IMR-90 (cell line): ENCODE measurements around the gene RANGRF. TPM values are rescaled to one million over a fixed set of nuclear protein-coding genes. Genes with fewer than 3 reads are reported as not detected.

Source experiments
- ATAC-seq: fragments of 200-7000 bp; cut with Tn5 transposase; 2 replicates; pipeline ENCODE4 v1.9.1; 2020; ENCODE audit warnings: low read depth, mild to moderate bottlenecking, moderate library complexity
- BruUV-seq: library from RNA; stranded (reverse); fragments of 400-500 nt; replicated peaks from 2 replicates; lab custom pipeline; 2021; lab: Mats Ljungman, UMichigan
- CTCF ChIA-PET: fragments of 300-600 bp; formaldehyde crosslinking; extraction: SDS; loops from one replicate; lab custom pipeline; 2021; ENCODE audit warnings: antibody characterized with exemption; lab: Yijun Ruan, JAX
- POLR2A ChIA-PET: fragments of 300-600 bp; sonication (Branson Sonifier 250); formaldehyde crosslinking; loops from one replicate; lab custom pipeline; 2022; ENCODE audit warnings: antibody characterized with exemption; ENCODE audit not compliant: unreplicated experiment; lab: Charles Lee
- DNase-seq: peaks from one replicate; pipeline ENCODE4 v3.0.0; 2013
- H2AFZ ChIP-seq: replicated peaks from 2 replicates; pipeline ENCODE3; 2013; ENCODE audit warnings: low read length, mild to moderate bottlenecking; ENCODE audit not compliant: poor library complexity
- H2AK5ac ChIP-seq: 2 replicates; pipeline ENCODE4 v1.6.1; 2013; ENCODE audit warnings: low read depth, low read length, inconsistent platforms
- H2AK9ac ChIP-seq: replicated peaks from 2 replicates; pipeline ENCODE3; 2013; ENCODE audit warnings: mild to moderate bottlenecking, low read depth, low read length, moderate library complexity; ENCODE audit not compliant: poor library complexity
- H2BK120ac ChIP-seq: 2 replicates; pipeline ENCODE4 v1.6.1; 2013; ENCODE audit warnings: low read depth, low read length, inconsistent platforms
- H2BK15ac ChIP-seq: 3 replicates; pipeline ENCODE4 v1.6.1; 2013; ENCODE audit warnings: low read depth, low read length, inconsistent platforms
- H2BK20ac ChIP-seq: 2 replicates; pipeline ENCODE4 v1.6.1; 2013; ENCODE audit warnings: low read depth, mild to moderate bottlenecking, inconsistent platforms, low read length, moderate library complexity
- H2BK5ac ChIP-seq: 2 replicates; pipeline ENCODE4 v1.6.1; 2013; ENCODE audit warnings: mild to moderate bottlenecking, low read depth, low read length, inconsistent platforms; ENCODE audit not compliant: poor library complexity, severe bottlenecking
- H3K14ac ChIP-seq: replicated peaks from 2 replicates; pipeline ENCODE4 v1.6.1; 2013; ENCODE audit warnings: low read depth, low read length, inconsistent platforms
- H3K18ac ChIP-seq: 2 replicates; pipeline ENCODE4 v1.6.1; 2013; ENCODE audit warnings: low read depth, low read length, control low read depth
- H3K23ac ChIP-seq: 2 replicates; pipeline ENCODE4 v1.6.1; 2013; ENCODE audit warnings: low read depth, low read length, inconsistent platforms
- H3K27ac ChIP-seq: 2 replicates; pipeline ENCODE4 v1.5.1; 2013; ENCODE audit warnings: mild to moderate bottlenecking, control low read depth, low read length; ENCODE audit not compliant: insufficient read depth
- H3K27me3 ChIP-seq: 2 replicates; pipeline ENCODE4 v1.6.1; 2013; ENCODE audit warnings: low read length; ENCODE audit not compliant: control insufficient read depth, insufficient read depth
- H3K36me3 ChIP-seq: 2 replicates; pipeline ENCODE4 v1.6.1; 2013; ENCODE audit warnings: low read length, mixed read lengths; ENCODE audit not compliant: control insufficient read depth, insufficient read depth
- H3K4ac ChIP-seq: 2 replicates; pipeline ENCODE4 v1.6.1; 2013; ENCODE audit warnings: low read depth, low read length, inconsistent platforms
- H3K4me1 ChIP-seq: 2 replicates; pipeline ENCODE4 v1.6.1; 2013; ENCODE audit warnings: low read length, mixed read lengths; ENCODE audit not compliant: control insufficient read depth, insufficient read depth
- H3K4me2 ChIP-seq: 2 replicates; pipeline ENCODE4 v1.6.1; 2013; ENCODE audit warnings: low read depth, mild to moderate bottlenecking, control low read depth, low read length, moderate library complexity
- H3K4me3 ChIP-seq: 2 replicates; pipeline ENCODE4 v1.5.1; 2013; ENCODE audit warnings: low read depth, mild to moderate bottlenecking, control low read depth, low read length, moderate library complexity; ENCODE audit not compliant: insufficient read depth
- H3K56ac ChIP-seq: 2 replicates; pipeline ENCODE4 v1.6.1; 2013; ENCODE audit warnings: low read length, inconsistent platforms; ENCODE audit not compliant: insufficient read depth; ENCODE audit errors: extremely low read depth
- H3K79me1 ChIP-seq, 2 experiments: 2 replicates each; pipeline ENCODE4 v1.6.1; 2013; ENCODE audit warnings: low read length in 2 of 2, inconsistent platforms in 1 of 2, low read depth in 1 of 2
- H3K9ac ChIP-seq: 2 replicates; pipeline ENCODE4 v1.6.1; 2013; ENCODE audit warnings: low read depth, low read length, control low read depth
- H3K9me1 ChIP-seq: 2 replicates; pipeline ENCODE4 v1.6.1; 2013; ENCODE audit warnings: low read length, inconsistent platforms; ENCODE audit not compliant: insufficient read depth
- H3K9me3 ChIP-seq: 2 replicates; pipeline ENCODE4 v1.6.1; 2013; ENCODE audit warnings: low read length; ENCODE audit not compliant: control insufficient read depth, insufficient read depth
- H4K20me1 ChIP-seq: 2 replicates; pipeline ENCODE4 v1.6.1; 2013; ENCODE audit warnings: low read length, inconsistent platforms; ENCODE audit not compliant: insufficient read depth
- H4K5ac ChIP-seq: 2 replicates; pipeline ENCODE4 v1.6.1; 2013; ENCODE audit warnings: mild to moderate bottlenecking, low read depth, low read length, control low read depth
- H4K8ac ChIP-seq, 2 experiments: 2 replicates each; pipeline ENCODE4 v1.6.1; 2013; ENCODE audit warnings: low read depth in 2 of 2, low read length in 2 of 2, control low read depth in 1 of 2, inconsistent platforms in 1 of 2
- H4K91ac ChIP-seq: 2 replicates; pipeline ENCODE4 v1.6.1; 2013; ENCODE audit warnings: low read depth, low read length, inconsistent platforms; ENCODE audit not compliant: insufficient read depth
- BHLHE40 ChIP-seq: fragments of 150-350 bp; IDR thresholded peaks from 2 replicates; pipeline ENCODE4 v1.6.1; 2016; ENCODE audit warnings: mild to moderate bottlenecking, low read depth, low read length
- CEBPB ChIP-seq: IDR thresholded peaks from 2 replicates; pipeline ENCODE4 v1.6.1; 2012; ENCODE audit warnings: low read depth, low read length, improper control_type of control experiment
- CTCF ChIP-seq: conservative IDR thresholded peaks from 2 replicates; pipeline ENCODE4 v1.5.1; 2012; ENCODE audit warnings: mild to moderate bottlenecking, low read depth, low read length, improper control_type of control experiment
- FOS ChIP-seq: fragments of 150-350 bp; IDR thresholded peaks from 2 replicates; pipeline ENCODE4 v1.6.1; 2016; ENCODE audit warnings: low read depth, low read length
- MAFK ChIP-seq: IDR thresholded peaks from 2 replicates; pipeline ENCODE4 v1.6.1; 2012; ENCODE audit warnings: low read depth, low read length, improper control_type of control experiment
- MAZ ChIP-seq: IDR thresholded peaks from 2 replicates; pipeline ENCODE4 v1.6.1; 2012; ENCODE audit warnings: low read depth, mild to moderate bottlenecking, low read length, improper control_type of control experiment, moderate library complexity, borderline replicate concordance
- MXI1 ChIP-seq: IDR thresholded peaks from 2 replicates; pipeline ENCODE4 v1.6.1; 2012; ENCODE audit warnings: low read depth, mild to moderate bottlenecking, low read length, moderate library complexity, borderline replicate concordance
- NFE2L2 ChIP-seq: fragments of 150-350 bp; IDR thresholded peaks from 2 replicates; pipeline ENCODE4 v1.6.1; 2016; ENCODE audit warnings: low read depth, mild to moderate bottlenecking, low read length
- POLR2A ChIP-seq: IDR thresholded peaks from 2 replicates; pipeline ENCODE4 v1.6.1; 2012; ENCODE audit warnings: mild to moderate bottlenecking, low read depth, low read length
- RAD21 ChIP-seq: IDR thresholded peaks from 2 replicates; pipeline ENCODE4 v1.6.1; 2012; ENCODE audit warnings: low read length, improper control_type of control experiment
- RCOR1 ChIP-seq: IDR thresholded peaks from 2 replicates; pipeline ENCODE4 v1.6.1; 2012; ENCODE audit warnings: mild to moderate bottlenecking, low read length, improper control_type of control experiment; ENCODE audit not compliant: insufficient replicate concordance
- RFX5 ChIP-seq: IDR thresholded peaks from 2 replicates; pipeline ENCODE4 v1.8.0; 2012; ENCODE audit warnings: low read depth, mild to moderate bottlenecking, low read length, moderate library complexity
- WGBS, 2 experiments: methylation state at CpG; one replicate each; pipeline versions ENCODE4 v1.1.5 to v1.1.7; 2013; ENCODE audit warnings: missing lambda C conversion rate in 2 of 2; ENCODE audit not compliant: insufficient read length in 1 of 2; ENCODE audit errors: extremely low coverage in 2 of 2; 5-methylcytosine and 5-hydroxymethylcytosine counted together
- dilution Hi-C: fragments of 300-500 bp; cut with HindIII; formaldehyde crosslinking; loops from one replicate; pipeline ENCODE4 v1.14.3; 2018; ENCODE audit warnings: low sequenced_read_pairs; ENCODE audit not compliant: unreplicated experiment
- in situ Hi-C: fragments of 300-500 bp; cut with MboI; formaldehyde crosslinking; loops from 3 replicates; pipeline ENCODE4 v1.14.3; 2019; ENCODE audit warnings: low sequenced_read_pairs, inconsistent platforms, mixed read lengths
- intact Hi-C: fragments of 100-400 bp; cut with micrococcal nuclease; formaldehyde crosslinking; loops from 2 replicates; pipeline ENCODE4 v1.10.0; 2022
- polyA plus RNA-seq, 3 experiments: library from polyadenylated mRNA; depleted of rRNA; stranded (reverse); fragments of >200 nt; gene quantifications; 2 replicates each; pipeline ENCODE4 v1.2.3, GENCODE V29; 2012; ENCODE audit warnings: low replicate concordance in 1 of 3
- total RNA-seq: library from RNA; depleted of rRNA; stranded (reverse); fragments of >200 nt; gene quantifications from 2 replicates; pipeline ENCODE4 v1.2.3, GENCODE V29; 2012
- TF ChIP-seq, protein P1 (sequence below): fragments of 150-350 bp; IDR thresholded peaks from 2 replicates; pipeline ENCODE4 v1.6.1; 2017; ENCODE audit warnings: mild to moderate bottlenecking, antibody characterized with exemption, low read length, low read depth

The RANGRF gene
- total and polyA plus RNA-seq, 2 of the 4 experiments (the other 2 are of a cell fraction): 19.5 to 36.6 TPM

DNA sequence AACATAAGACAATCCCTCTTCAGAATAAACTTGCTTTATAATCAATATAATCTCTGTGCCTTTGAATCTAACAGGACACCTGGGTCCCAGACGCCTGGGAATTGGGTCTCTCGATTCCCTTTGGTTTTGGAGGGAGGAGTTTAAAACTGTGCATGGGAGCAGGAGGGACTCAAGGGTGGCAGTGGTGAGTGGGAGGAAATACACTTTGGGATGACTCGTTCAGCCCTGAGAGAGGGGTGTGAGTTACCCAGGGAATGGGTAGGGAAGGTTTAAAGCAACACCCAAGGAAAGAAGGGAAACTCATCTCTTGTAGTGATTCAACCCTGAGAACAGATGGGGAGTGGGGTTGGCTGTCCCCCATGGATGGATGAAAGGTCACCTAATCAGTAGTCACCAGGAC, 1.6 kb downstream of the RANGRF start:
- dilution Hi-C loops: no loop called here
- CTCF ChIA-PET: no interaction called here
- Histone ChIP-seq H2AK5ac (no peak overlapping the region), H2BK5ac (no peak overlapping the region), H2BK120ac (no peak overlapping the region), H4K5ac (no peak overlapping the region), H3K14ac (no peak overlapping the region), H3K27me3 (no peaks in the 10 kb centered on the region), H3K4ac (no peak overlapping the region), H3K4me2 (no peak overlapping the region), H3K4me1 (peaks cover 11% of the 10 kb centered on the region), H3K9ac (no peak overlapping the region), H4K91ac (no peak overlapping the region), H2BK15ac (no peak overlapping the region; the same call in 2 of the 3 replicates), H3K36me3 (no peaks in the 10 kb centered on the region), H3K9me3 (no peaks in the 10 kb centered on the region), H3K18ac (no peak overlapping the region), H3K56ac (no peak overlapping the region), H2AFZ (no peak overlapping the region), H3K23ac (no peak overlapping the region), H4K20me1 (0 out of 2 replicates have a peak, but pooled peaks cover 2% of the 10 kb centered on the region), H2AK9ac (no peak overlapping the region), H3K4me3 (no peak overlapping the region), H3K79me1 (peaks cover 16 to 42% of the 10 kb centered on the region in 2 experiments), H2BK20ac (no peak overlapping the region), H3K9me1 (peaks cover 25% of the 10 kb centered on the region), H4K8ac (no peak overlapping the region), H3K27ac (no peak overlapping the region)
- POLR2A ChIA-PET: no interaction called here
- TF ChIP-seq FOS (no peak), MXI1 (no peak), BHLHE40 (no peak), POLR2A (no peak), NFE2L2 (no peak), RAD21 (no peak), MAFK (no peak), CEBPB (no peak), CTCF (no peak), RFX5 (no peak), MAZ (no peak), RCOR1 (no peak)
- TF ChIP-seq, protein P1, sequence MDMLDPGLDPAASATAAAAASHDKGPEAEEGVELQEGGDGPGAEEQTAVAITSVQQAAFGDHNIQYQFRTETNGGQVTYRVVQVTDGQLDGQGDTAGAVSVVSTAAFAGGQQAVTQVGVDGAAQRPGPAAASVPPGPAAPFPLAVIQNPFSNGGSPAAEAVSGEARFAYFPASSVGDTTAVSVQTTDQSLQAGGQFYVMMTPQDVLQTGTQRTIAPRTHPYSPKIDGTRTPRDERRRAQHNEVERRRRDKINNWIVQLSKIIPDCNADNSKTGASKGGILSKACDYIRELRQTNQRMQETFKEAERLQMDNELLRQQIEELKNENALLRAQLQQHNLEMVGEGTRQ: no peak
- DNase-seq (peak; percentile 34), ATAC-seq (no peak)
- in situ Hi-C loops: no loop called here
- BruUV-seq: no TSS peak
- 44% methylated on average over 1 of the region's 3 CpGs; no CpG with 5 or more reads in 1 of the 2 experiments for WGBS, 2 experiments
- intact Hi-C loops: no loop called here
